DOHH2 (cell line): Measurements from ENCODE around the gene ETS1.

ENCODE experiments used
- EZH2phosphoT487 ChIP-seq: fragments of 200-600 bp; sonication (generic); IDR thresholded peaks from 2 replicates; pipeline ENCODE4 v1.6.1; 2017; ENCODE audit warnings: borderline replicate concordance, mild to moderate bottlenecking, antibody characterized with exemption, low read length, moderate library complexity, mixed read lengths
- TF ChIP-seq, protein P1 (sequence below): fragments of 200-600 bp; sonication (generic); IDR thresholded peaks from one replicate; pipeline ENCODE4 v1.5.1; 2014; ENCODE audit warnings: antibody characterized with exemption, mild to moderate bottlenecking, low read depth, low read length; ENCODE audit not compliant: poor library complexity, severe bottlenecking

GRCh38 chr11:128419012-128419767, 168.2 kb downstream of the ETS1 start:
- TF ChIP-seq, protein P1, sequence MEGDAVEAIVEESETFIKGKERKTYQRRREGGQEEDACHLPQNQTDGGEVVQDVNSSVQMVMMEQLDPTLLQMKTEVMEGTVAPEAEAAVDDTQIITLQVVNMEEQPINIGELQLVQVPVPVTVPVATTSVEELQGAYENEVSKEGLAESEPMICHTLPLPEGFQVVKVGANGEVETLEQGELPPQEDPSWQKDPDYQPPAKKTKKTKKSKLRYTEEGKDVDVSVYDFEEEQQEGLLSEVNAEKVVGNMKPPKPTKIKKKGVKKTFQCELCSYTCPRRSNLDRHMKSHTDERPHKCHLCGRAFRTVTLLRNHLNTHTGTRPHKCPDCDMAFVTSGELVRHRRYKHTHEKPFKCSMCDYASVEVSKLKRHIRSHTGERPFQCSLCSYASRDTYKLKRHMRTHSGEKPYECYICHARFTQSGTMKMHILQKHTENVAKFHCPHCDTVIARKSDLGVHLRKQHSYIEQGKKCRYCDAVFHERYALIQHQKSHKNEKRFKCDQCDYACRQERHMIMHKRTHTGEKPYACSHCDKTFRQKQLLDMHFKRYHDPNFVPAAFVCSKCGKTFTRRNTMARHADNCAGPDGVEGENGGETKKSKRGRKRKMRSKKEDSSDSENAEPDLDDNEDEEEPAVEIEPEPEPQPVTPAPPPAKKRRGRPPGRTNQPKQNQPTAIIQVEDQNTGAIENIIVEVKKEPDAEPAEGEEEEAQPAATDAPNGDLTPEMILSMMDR: no peak
- no peak for TF ChIP-seq EZH2phosphoT487
